Brain microvascular endothelial cell (primary cell): ENCODE measurements around the gene XK.

ENCODE experiments used
- DNase-seq: peaks from one replicate; pipeline ENCODE4 v3.0.0-alpha.2; 2020
- H3K27ac ChIP-seq: fragments of 250-450 bp; sonication (Bioruptor Pico); 2 replicates; pipeline ENCODE4 v1.5.1; 2020; ENCODE audit warnings: mild to moderate bottlenecking, moderate library complexity
- H3K27me3 ChIP-seq: fragments of 250-450 bp; sonication (Bioruptor Pico); replicated peaks from 2 replicates; pipeline ENCODE4 v1.5.1; 2020; ENCODE audit warnings: mild to moderate bottlenecking
- H3K36me3 ChIP-seq: fragments of 250-450 bp; sonication (Bioruptor Pico); replicated peaks from 2 replicates; pipeline ENCODE4 v1.5.1; 2020; ENCODE audit warnings: mild to moderate bottlenecking
- H3K4me3 ChIP-seq: 2 replicates; pipeline ENCODE4 v1.5.1; 2011; ENCODE audit warnings: low read depth, mild to moderate bottlenecking, control low read depth, low read length, moderate library complexity
- CTCF ChIP-seq: IDR thresholded peaks from 2 replicates; pipeline ENCODE4 v1.5.1; 2011; ENCODE audit warnings: low read depth, mild to moderate bottlenecking, moderate library complexity, low read length, control low read depth, inconsistent platforms; ENCODE audit errors: missing control alignments
- in situ Hi-C: cut with HindIII; loops from 2 replicates; pipeline ENCODE4 v1.10.0; 2017; ENCODE audit warnings: low sequenced_read_pairs, low pct_ligation_motif_present

XK gene

GRCh38 chrX:37684973-37685372 lies 618 bp upstream of the XK start:
- in situ Hi-C loops, result no loop called here

GRCh38 chrX:37686369-37686995 lies 891 bp downstream of the XK start:
- in situ Hi-C loops, result no loop called here
- no peak for DNase-seq
- H3K27me3 ChIP-seq, result no peaks in the 10 kb centered on the region
- TF ChIP-seq CTCF, result no peak
- H3K4me3 ChIP-seq, result no peak overlapping the region
- H3K27ac ChIP-seq, result no peak overlapping the region
- H3K36me3 ChIP-seq, result no peaks in the 10 kb centered on the region

More at GRCh38 chrX:37684973-37685372, 618 bp upstream of the XK start:
- no peak for TF ChIP-seq CTCF
- no peaks in the 10 kb centered on the region for H3K36me3 ChIP-seq
- H3K4me3 ChIP-seq, result no peak overlapping the region
- no peaks in the 10 kb centered on the region for H3K27me3 ChIP-seq
- H3K27ac ChIP-seq, result no peak overlapping the region
- no peak for DNase-seq

- Histone ChIP-seq H3K4me3 (no peak overlapping the region), H3K27me3 (no peaks in the 10 kb centered on the region), H3K27ac (no peak overlapping the region), H3K36me3 (no peaks in the 10 kb centered on the region)
- no peak for DNase-seq
- no peak for TF ChIP-seq CTCF
- in situ Hi-C loops, result no loop called here
These were observed 1.4 kb downstream of the XK start for GRCh38 chrX:37686996-37687395.

- Histone ChIP-seq H3K27ac (no peak overlapping the region), H3K4me3 (no peak overlapping the region), H3K36me3 (no peaks in the 10 kb centered on the region), H3K27me3 (no peaks in the 10 kb centered on the region)
- in situ Hi-C loops, result no loop called here
- TF ChIP-seq CTCF, result no peak
- no peak for DNase-seq
These were observed 4.5 kb downstream of the XK start for GRCh38 chrX:37690119-37690518.

GRCh38 chrX:37692918-37693317 lies 7.3 kb downstream of the XK start:
- in situ Hi-C loops, result no loop called here
- TF ChIP-seq CTCF, result no peak
- Histone ChIP-seq H3K27ac (no peak overlapping the region), H3K27me3 (no peaks in the 10 kb centered on the region), H3K36me3 (no peaks in the 10 kb centered on the region), H3K4me3 (no peak overlapping the region)
- no peak for DNase-seq

- H3K27ac ChIP-seq, result no peak overlapping the region
- H3K27me3 ChIP-seq, result no peaks in the 10 kb centered on the region
- TF ChIP-seq CTCF, result no peak
- in situ Hi-C loops, result no loop called here
- DNase-seq, result peak; percentile 50
- no peak overlapping the region for H3K4me3 ChIP-seq
- H3K36me3 ChIP-seq, result no peaks in the 10 kb centered on the region
These were observed 11.7 kb downstream of the XK start for GRCh38 chrX:37697169-37697760.
